Astrocyte of the spinal cord (primary cell): ENCODE results near the gene GABPB2.

Experiments
- DNase-seq: peaks from one replicate; pipeline ENCODE4 v3.0.0; 2011; ENCODE audit warnings: low read depth, low spot score
- H3K4me3 ChIP-seq: 2 replicates; pipeline ENCODE4 v1.5.1; 2011; ENCODE audit warnings: low read depth, mild to moderate bottlenecking, low read length, moderate library complexity
- in situ Hi-C: cut with HindIII; loops from 2 replicates; pipeline ENCODE4 v1.10.0; 2017; ENCODE audit warnings: low sequenced_read_pairs
- TF ChIP-seq, protein P1 (sequence below): IDR thresholded peaks from 2 replicates; pipeline ENCODE4 v1.5.1; 2012; ENCODE audit warnings: low read depth, mild to moderate bottlenecking, low read length, inconsistent platforms

GABPB2 gene

DNA sequence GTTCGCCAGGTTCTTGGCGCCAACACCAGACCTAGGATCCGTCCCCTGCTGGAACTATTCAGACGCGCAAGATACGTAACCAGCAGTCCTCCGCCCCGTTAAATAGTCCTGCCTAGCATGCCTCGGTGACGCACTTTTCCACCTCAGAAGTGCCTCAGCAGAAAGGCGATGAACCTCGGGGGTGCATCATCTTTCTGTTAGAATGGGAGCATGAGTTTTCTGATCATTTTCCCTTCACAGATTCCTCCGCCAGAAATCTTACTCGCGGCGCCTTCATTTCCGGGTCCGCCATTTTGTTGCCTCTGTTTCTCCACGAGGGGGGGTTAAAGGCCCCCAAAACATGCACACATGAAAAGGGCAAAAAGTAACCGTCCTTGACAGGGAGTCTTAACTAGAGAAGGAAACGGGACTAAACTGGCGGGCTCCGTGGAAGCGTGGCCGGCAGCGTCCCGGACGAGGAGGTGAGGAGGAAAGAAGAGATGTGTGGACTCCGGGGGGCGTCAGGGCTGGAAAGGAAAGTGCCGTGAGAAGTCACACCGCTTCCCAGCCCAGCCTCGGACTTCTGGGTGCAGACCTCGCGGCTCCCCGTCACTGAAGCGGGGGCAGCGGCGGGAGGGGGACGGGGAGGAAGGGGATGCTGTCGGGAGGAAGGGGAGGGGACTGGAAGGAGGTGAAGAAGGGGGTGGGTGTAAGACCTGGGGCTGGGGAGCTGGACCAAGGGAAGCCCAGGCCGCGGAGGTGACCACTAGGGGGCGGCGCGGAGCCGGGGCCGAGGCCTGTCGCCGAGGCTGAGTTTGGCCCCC, at the start of gene GABPB2:
Gene GABPB2 (plus strand): TSS at position 288 of the 803 bp plus-strand sequence. CDS start 17,429 bp downstream, outside the sequence.
- peak; percentile 98 for DNase-seq
- peak within 1 kb of the TSS; percentile 67 for H3K4me3 ChIP-seq
- in situ Hi-C loops, result no loop called here
- TF ChIP-seq, protein P1, sequence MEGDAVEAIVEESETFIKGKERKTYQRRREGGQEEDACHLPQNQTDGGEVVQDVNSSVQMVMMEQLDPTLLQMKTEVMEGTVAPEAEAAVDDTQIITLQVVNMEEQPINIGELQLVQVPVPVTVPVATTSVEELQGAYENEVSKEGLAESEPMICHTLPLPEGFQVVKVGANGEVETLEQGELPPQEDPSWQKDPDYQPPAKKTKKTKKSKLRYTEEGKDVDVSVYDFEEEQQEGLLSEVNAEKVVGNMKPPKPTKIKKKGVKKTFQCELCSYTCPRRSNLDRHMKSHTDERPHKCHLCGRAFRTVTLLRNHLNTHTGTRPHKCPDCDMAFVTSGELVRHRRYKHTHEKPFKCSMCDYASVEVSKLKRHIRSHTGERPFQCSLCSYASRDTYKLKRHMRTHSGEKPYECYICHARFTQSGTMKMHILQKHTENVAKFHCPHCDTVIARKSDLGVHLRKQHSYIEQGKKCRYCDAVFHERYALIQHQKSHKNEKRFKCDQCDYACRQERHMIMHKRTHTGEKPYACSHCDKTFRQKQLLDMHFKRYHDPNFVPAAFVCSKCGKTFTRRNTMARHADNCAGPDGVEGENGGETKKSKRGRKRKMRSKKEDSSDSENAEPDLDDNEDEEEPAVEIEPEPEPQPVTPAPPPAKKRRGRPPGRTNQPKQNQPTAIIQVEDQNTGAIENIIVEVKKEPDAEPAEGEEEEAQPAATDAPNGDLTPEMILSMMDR, result peak; percentile 90

DNA sequence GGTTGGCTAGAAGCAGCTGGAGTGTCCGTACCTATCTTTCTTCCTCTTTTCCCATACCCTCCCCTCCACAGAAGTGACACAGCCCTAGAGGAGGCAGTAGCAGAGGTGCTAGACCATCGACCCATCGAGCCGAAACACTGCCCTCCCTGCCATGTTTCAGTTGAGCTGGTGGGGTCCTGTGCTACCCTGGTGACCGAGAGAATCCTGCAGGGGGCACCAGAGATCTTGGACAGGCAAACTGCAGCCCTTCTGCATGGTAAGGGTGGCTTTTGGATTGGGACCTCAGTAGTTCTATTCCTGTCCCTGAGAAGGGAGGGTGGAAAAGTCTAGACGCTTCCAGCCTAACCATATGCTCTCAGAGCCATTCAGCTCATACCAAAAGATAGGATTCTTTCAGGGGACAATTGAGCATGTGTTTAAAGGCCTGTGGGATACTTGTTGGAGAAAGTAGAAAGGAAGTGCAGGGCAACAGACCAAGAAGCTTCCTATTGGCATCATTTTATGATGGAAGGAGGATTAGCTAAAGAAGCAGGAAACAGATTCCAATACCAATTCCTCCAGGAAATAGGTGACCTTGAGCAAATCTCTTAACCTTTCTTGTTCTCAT, 45.9 kb upstream of the GABPB2 start:
- in situ Hi-C loops, result no loop called here
- peak; percentile 61 for DNase-seq
- TF ChIP-seq, protein P1, result peak; percentile 77
- no peak overlapping the region for H3K4me3 ChIP-seq

DNA sequence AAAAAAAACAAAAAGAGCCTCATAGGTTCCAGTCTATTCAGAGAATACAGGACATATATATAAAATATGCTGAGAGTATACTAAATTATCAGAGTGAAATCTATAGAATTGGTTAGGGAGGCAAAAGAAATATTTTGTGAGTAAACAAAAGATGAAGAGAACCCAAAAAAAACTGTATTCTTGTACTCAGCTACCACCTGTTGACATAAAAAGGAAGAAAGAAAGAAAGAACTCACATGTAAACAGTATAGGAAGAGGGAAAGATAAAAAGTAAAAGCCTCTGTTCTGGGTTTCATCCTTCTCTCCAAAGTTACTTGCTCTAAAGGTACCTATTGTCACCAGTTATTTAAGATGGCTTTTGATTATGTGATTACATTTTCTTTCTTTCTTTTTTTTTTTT, 44.1 kb upstream of the GABPB2 start:
- in situ Hi-C loops, result no loop called here
- TF ChIP-seq, protein P1, result no peak
- no peak overlapping the region for H3K4me3 ChIP-seq
- no peak for DNase-seq

DNA sequence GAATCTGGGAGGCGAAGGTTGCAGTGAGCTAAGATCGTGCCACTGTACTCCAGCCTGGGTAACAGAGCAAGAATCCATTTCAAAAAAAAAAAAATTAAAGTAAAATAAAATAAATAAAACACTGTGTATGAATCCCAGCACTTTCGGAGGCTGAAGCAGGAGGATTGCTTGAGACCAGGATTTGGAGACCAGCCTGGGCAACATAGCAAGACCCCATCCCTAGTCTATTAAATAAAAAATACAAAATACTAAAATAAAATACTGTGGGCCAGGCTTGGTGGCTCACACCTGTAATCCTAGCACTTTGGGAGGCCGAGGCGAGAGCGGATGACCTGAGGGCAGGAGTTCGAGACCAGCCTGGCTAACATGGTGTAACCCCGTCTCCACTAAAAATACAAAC, 38.4 kb upstream of the GABPB2 start:
- DNase-seq, result no peak

DNA sequence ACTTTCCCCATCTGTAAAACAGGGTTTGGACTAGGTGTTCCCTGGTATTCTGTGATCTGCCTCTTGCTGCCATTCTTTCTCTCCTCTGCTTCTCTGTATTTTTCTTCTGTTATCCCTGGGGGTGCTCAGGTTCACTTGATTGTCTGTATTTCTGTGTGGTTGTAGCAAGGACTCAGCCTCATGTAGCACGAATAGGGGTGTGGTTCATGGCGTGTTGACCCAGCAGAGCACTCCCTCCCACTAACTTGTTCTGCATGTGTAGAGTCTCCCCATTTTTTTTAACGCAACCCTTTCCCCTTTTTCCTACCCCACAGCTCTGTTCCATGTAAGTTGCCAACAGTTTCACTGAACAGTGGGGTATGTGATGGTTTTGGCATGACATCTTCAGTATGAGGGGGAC, 35.4 kb upstream of the GABPB2 start:
- TF ChIP-seq, protein P1, result no peak
- in situ Hi-C loops, result no loop called here
- H3K4me3 ChIP-seq, result no peak overlapping the region
- DNase-seq, result no peak

More for the DNA sequence above, 38.4 kb upstream of the GABPB2 start:
- TF ChIP-seq, protein P1, result no peak
- H3K4me3 ChIP-seq, result no peak overlapping the region
- in situ Hi-C loops, result no loop called here

DNA sequence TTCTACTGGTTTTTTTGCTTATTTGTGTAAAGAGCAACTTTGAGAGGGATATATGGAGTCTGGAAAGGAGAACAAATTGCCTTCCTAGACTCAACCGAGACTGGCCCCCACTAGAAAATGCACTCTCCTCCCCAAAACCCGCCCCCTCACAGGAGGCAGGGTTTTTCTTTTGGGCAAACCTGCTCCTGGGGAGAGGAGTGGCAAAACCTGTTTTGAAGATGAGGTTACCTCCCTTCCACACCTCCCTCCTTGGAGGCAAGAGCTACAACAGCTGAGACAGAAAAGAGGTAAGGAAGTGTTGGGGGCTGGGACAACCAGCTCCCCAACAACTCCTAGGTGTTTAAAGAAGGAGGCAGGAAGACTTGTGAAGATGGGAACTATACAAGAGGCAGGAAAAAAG, 34.2 kb upstream of the GABPB2 start, which contains the start of gene BNIPL:
Gene BNIPL (plus strand): TSS at position 231 of the 400 bp plus-strand sequence. CDS start 140 bp downstream, at position 371.
- no peak within 1 kb of the TSS for H3K4me3 ChIP-seq
- in situ Hi-C loops, result no loop called here

More for the DNA sequence above, 34.2 kb upstream of the GABPB2 start, which contains the start of gene BNIPL:
- no peak for DNase-seq
- TF ChIP-seq, protein P1, result no peak
